Spleen (tissue), 7 donors: ENCODE measurements around the gene FOXR2.

Source experiments
- POLR2AphosphoS5 ChIP-seq, 3 donors: sonication (generic); formaldehyde crosslinking; IDR thresholded peaks; one replicate each; pipeline ENCODE4 v1.5.1; 2017; ENCODE audit warnings: antibody characterized with exemption in 3 of 3
- TF ChIP-seq, protein P1 (sequence below), 11 experiments: fragments of 200-600 bp in 7 of 11; fragments of 450-650 bp in 4 of 11; sonication (generic) in 4 of 11; IDR thresholded peaks in 8 of 11; conservative IDR thresholded peaks in 3 of 11; 1 replicate in 7 of 11; 2 replicates in 4 of 11; pipeline versions ENCODE4 v1.4.0 to v1.8.0; 2016 to 2021; ENCODE audit warnings: antibody characterized with exemption in 11 of 11, inconsistent platforms in 4 of 11, mild to moderate bottlenecking in 1 of 11
- donor health status: DM: no; HTN: no; CAD: no; lungs with moderate emphysema.
- donor health status: DM: no; HTN: no; CAD: no.
- donor health status: DM: no; HTN: no; CAD: no.

DNA sequence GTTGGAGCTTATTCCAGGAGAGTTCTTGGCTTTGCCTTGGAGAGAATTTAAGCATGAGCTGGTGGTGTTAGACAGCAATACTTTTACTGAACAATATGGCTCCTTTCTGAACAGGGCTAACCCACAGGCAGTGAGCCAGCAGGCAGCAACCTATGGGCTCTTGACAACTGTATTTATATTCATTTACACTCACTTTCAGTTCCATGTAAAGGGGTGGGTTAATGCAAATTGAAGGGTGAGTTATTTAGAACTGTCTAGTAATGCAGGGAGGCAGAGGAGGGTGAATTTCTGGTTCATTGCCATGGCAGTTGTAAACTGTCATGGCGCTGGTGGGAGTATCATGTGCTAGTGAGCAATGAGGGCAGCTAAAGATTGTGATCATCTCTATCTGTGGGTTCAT, 15.7 kb downstream of the FOXR2 start:
- no peak for TF ChIP-seq POLR2AphosphoS5 (IDR thresholded peaks at IDR 0.05)
- TF ChIP-seq, protein P1, sequence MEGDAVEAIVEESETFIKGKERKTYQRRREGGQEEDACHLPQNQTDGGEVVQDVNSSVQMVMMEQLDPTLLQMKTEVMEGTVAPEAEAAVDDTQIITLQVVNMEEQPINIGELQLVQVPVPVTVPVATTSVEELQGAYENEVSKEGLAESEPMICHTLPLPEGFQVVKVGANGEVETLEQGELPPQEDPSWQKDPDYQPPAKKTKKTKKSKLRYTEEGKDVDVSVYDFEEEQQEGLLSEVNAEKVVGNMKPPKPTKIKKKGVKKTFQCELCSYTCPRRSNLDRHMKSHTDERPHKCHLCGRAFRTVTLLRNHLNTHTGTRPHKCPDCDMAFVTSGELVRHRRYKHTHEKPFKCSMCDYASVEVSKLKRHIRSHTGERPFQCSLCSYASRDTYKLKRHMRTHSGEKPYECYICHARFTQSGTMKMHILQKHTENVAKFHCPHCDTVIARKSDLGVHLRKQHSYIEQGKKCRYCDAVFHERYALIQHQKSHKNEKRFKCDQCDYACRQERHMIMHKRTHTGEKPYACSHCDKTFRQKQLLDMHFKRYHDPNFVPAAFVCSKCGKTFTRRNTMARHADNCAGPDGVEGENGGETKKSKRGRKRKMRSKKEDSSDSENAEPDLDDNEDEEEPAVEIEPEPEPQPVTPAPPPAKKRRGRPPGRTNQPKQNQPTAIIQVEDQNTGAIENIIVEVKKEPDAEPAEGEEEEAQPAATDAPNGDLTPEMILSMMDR (IDR thresholded peaks at IDR 0.05 in 8 of 11, conservative IDR thresholded peaks at IDR 0.05 in 3 of 11), result no peak
